GM13976 (cell line): ENCODE measurements around the gene CTBS.

Source experiments
- DNase-seq: peaks from one replicate; pipeline ENCODE4 v3.0.0; 2012; ENCODE audit warnings: low spot score
- CTCF ChIP-seq: IDR thresholded peaks from 2 replicates; pipeline ENCODE4 v1.5.1; 2012; ENCODE audit warnings: borderline replicate concordance, mild to moderate bottlenecking; ENCODE audit not compliant: insufficient read depth; ENCODE audit errors: extremely low read depth, missing control alignments, control extremely low read depth
- in situ Hi-C: fragments of 300-500 bp; cut with MboI; formaldehyde crosslinking; loops from one replicate; pipeline ENCODE4 v1.12.0; 2022; ENCODE audit warnings: low sequenced_read_pairs, mixed read lengths, inconsistent platforms; ENCODE audit not compliant: unreplicated experiment

The CTBS gene

GRCh38 chr1:84573967-84574842 lies at the start of gene CTBS:
Gene CTBS, minus strand, starts transcription at chr1:84574440. Its CDS starts 25 bp downstream, at chr1:84574415.
- in situ Hi-C loops, result no loop called here
- peak; percentile 98 for DNase-seq
- TF ChIP-seq CTCF, result no peak

GRCh38 chr1:84621553-84621952 lies 47.3 kb upstream of the CTBS start:
- DNase-seq, result no peak
- TF ChIP-seq CTCF, result no peak
- in situ Hi-C loops, result no loop called here

GRCh38 chr1:84620720-84621313 lies 46.6 kb upstream of the CTBS start:
- in situ Hi-C loops, result no loop called here
- peak; percentile 90 for DNase-seq

GRCh38 chr1:84619383-84620102 lies 45.3 kb upstream of the CTBS start:
- no peak for TF ChIP-seq CTCF
- no peak for DNase-seq
- in situ Hi-C loops, result loop anchor here (10.0 kb wide), 1 partner anchor 175 kb away; no protein-coding TSS in a partner anchor

More at GRCh38 chr1:84620720-84621313, 46.6 kb upstream of the CTBS start:
- TF ChIP-seq CTCF, result peak; percentile 81

- in situ Hi-C loops, result loop anchor here (10.0 kb wide), 1 partner anchor 173 kb away; no protein-coding TSS in a partner anchor
- DNase-seq, result no peak
- no peak for TF ChIP-seq CTCF
These were observed 43.1 kb upstream of the CTBS start for GRCh38 chr1:84617349-84617748.

- DNase-seq, result no peak
- in situ Hi-C loops, result loop anchor here (10.0 kb wide), 1 partner anchor 171 kb away; no protein-coding TSS in a partner anchor
- no peak for TF ChIP-seq CTCF
These were observed 41.5 kb upstream of the CTBS start for GRCh38 chr1:84615790-84616189.
